SKM-1 (cell line): ENCODE results near the gene PLEKHJ1.

ENCODE experiments used
- DNase-seq: peaks from one replicate; lab custom pipeline; 2025; ENCODE audit not compliant: unreplicated experiment; lab: John Stamatoyannopoulos, UW

PLEKHJ1 gene

GRCh38 chr19:2270157-2270422, 34.0 kb upstream of the PLEKHJ1 start:
- no peak for DNase-seq

- DNase-seq: peak; percentile 91
Measured at GRCh38 chr19:2269244-2270156, 33.4 kb upstream of the PLEKHJ1 start.

GRCh38 chr19:2268861-2269243, 32.7 kb upstream of the PLEKHJ1 start:
- no peak for DNase-seq

- DNase-seq: no peak
Measured at GRCh38 chr19:2268480-2268830, 32.3 kb upstream of the PLEKHJ1 start.

- DNase-seq: peak; percentile 81
Measured at GRCh38 chr19:2266183-2266993, 30.3 kb upstream of the PLEKHJ1 start.

- no peak for DNase-seq
Measured at GRCh38 chr19:2261438-2262172, 25.5 kb upstream of the PLEKHJ1 start.

- DNase-seq: no peak
Measured at GRCh38 chr19:2260341-2260805, 24.2 kb upstream of the PLEKHJ1 start.

GRCh38 chr19:2259336-2259735, 23.2 kb upstream of the PLEKHJ1 start:
- DNase-seq: no peak

GRCh38 chr19:2255982-2256685, 20.0 kb upstream of the PLEKHJ1 start, which contains the start of gene JSRP1:
Gene JSRP1 (minus strand): TSS chr19:2256417. CDS start chr19:2255314, 1,103 bp downstream.
- DNase-seq: no peak

GRCh38 chr19:2255112-2255845, 19.1 kb upstream of the PLEKHJ1 start:
- no peak for DNase-seq

- no peak for DNase-seq
Measured at GRCh38 chr19:2254064-2254872, 18.1 kb upstream of the PLEKHJ1 start.

GRCh38 chr19:2253106-2254063, 17.3 kb upstream of the PLEKHJ1 start:
- DNase-seq: no peak

- no peak for DNase-seq
Measured at GRCh38 chr19:2252797-2253105, 16.6 kb upstream of the PLEKHJ1 start.

- DNase-seq: no peak
Measured at GRCh38 chr19:2252055-2252796, 16.1 kb upstream of the PLEKHJ1 start.

- DNase-seq: no peak
Measured at GRCh38 chr19:2251106-2252054, 15.3 kb upstream of the PLEKHJ1 start.

GRCh38 chr19:2250766-2251105, 14.6 kb upstream of the PLEKHJ1 start:
- no peak for DNase-seq
